Stimulated activated CD4-positive, alpha-beta T cell treated with anti-CD3 and anti-CD28 coated beads, Interleukin-4, amount 100 ng/mL, for 4 hours (primary cell): ENCODE results near the gene LRTM2.
"Not testable (repeated sequence)": the region's sequence is repeated elsewhere in the genome, so short reads cannot be mapped to it uniquely, and the experiment has no call there.

Source experiments
- DNase-seq, 2 experiments: peaks; one replicate each; pipeline ENCODE4 v3.0.0-alpha.2; 2020

The LRTM2 gene

GRCh38 chr12:1812650-1813302 lies 7.6 kb upstream of the LRTM2 start:
- DNase-seq = no peak

GRCh38 chr12:1814266-1814665 lies 6.1 kb upstream of the LRTM2 start:
- DNase-seq = no peak

DNA sequence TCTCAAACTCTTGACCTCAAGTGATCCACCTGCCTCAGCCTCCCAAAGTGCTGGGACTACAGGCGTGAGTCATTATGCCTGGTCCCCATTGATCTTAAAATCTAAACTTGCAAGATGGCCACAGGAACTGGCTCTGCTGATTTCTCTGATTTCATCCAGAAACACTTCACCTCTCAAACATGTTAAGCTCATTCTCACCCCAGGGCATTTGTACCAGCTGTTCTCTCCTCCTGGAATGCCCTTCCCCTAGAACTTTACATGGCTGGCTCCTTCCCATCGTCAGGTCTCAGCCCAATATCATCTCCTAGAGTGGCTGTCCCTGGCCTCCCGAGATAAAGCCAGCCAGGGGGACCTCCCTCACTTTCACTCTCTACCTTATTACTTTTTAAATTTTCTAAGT lies 5.3 kb upstream of the LRTM2 start:
- no peak for DNase-seq

- no peak for DNase-seq
Observed at GRCh38 chr12:1815814-1816729, 4.3 kb upstream of the LRTM2 start.

DNA sequence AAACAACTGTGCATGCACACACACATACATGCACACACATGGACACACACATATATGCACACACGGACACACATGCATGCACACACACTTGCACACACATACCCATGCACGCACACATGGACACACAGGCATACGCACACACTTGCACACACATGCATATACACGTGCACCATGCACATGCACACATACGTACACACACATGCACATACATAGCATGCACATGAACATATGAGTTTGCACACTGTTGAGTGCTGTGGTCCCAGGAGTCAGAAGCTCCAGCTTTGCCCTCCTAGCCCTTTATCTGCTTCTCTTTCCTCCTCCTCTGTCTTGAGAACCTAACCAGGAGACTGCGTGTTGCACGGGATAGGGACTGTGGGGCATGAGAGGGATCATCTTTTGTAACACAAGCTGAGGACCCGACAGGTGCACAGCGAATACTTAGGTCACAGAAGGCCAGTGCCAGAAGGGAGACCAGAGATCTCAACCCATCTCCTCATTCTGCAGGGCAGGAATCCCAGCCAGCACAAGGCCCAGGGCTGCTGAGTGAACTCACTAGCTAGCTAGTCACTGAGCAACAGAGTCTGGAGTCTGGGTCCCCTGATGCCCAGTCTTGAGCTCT lies 3.5 kb upstream of the LRTM2 start:
- no peak for DNase-seq

- not testable (repeated sequence) for DNase-seq
Observed at GRCh38 chr12:1817928-1818327, 2.4 kb upstream of the LRTM2 start.

DNA sequence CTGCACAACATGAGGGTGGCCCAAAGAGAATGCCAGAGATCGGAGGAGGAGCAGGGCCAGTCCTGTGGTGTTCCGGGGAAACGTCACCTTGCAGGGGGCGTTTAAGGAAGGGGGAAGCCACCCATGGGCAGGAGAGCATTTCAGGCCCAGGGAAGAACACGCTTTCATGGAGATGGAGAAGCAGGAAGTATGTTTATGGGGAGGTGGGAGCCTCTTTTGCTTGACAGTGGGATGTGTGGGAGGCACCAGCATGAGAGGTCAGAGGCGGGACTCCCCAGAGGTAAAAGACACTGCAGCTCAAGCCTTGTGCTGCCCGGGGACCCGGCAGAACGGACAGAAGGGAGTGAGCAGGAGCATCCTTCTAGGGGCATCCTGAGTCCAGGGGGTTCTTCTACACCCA lies 1.3 kb upstream of the LRTM2 start:
- DNase-seq = no peak

GRCh38 chr12:1819571-1819970 lies 794 bp upstream of the LRTM2 start:
- DNase-seq = no peak

DNA sequence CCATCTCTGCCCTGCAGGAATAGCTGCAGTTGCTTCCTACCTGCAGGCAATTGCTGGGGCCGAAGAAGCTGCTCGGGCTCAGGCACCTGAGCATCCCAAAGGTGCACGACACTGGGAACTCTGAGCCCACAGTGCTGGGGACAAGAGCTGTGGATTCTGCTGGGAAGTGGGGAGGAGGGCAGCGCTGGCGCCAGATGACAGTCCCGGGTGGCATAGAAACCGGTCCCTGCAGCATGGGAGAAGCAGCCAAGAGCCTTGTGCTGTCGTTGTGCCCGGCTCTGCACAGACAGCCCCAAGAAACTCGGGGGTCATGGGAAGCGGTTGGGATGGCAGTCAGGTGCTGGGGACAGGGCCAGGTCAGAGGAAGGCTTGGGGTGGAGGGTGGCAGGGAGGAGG lies 529 bp downstream of the LRTM2 start:
- DNase-seq = no peak

GRCh38 chr12:1821805-1822204 lies 1.4 kb downstream of the LRTM2 start:
- DNase-seq = no peak

GRCh38 chr12:1822699-1823098 lies 2.3 kb downstream of the LRTM2 start:
- no peak for DNase-seq

DNA sequence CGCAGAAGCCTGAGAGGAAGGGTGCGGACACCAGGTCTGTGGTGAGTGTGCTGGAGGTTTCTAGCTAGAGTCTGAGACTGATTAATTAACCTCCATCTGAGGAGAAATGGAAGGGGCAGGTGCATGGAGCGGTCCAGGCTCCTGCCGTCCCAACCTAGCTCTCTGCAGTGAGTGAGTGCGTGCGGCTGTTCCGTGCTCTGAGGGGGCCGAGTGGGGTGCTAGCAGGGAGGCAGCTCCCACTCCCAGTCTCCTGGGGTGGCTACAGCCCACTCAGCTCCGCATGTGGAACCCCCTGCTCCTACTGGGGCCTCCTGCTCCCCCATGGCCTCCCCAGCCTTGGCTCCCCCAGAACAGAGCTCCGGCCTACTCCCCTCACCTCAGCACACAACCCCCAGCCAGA lies 2.9 kb downstream of the LRTM2 start:
- DNase-seq = no peak

DNA sequence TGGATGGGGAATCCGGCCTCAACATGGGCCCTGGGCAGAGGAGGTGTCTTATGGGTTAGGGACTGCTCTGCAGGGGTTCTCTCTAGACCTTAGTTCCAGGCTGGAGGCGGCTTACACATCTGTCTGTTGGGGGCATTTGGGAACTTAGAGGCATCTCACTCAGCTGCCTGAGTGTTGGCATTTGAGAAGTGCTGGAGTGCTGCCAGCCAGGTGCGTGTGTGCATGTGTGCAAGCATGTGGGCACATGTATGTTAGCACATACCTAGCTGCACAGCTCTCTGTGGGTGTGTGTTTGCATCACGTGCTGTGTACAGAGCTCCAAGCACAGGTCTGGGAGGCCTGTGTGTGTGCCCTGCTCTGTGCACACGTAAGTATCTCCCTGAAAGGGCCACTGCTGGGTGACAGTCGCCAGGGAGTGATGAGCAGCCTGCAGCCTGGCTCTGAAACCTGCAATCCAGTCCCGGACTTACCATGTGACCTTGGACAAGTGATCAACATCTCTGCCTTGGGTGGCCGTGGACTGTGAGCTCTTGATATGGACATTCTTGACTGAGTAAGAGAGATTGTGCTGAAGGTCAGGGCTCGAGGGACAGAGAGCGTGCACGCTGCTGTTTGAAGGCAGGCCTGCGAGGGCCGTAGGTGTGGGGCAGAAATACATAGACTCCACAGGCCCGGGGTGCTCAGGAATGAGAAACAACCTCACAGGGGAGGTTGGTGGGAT lies 5.2 kb downstream of the LRTM2 start:
- no peak for DNase-seq

DNA sequence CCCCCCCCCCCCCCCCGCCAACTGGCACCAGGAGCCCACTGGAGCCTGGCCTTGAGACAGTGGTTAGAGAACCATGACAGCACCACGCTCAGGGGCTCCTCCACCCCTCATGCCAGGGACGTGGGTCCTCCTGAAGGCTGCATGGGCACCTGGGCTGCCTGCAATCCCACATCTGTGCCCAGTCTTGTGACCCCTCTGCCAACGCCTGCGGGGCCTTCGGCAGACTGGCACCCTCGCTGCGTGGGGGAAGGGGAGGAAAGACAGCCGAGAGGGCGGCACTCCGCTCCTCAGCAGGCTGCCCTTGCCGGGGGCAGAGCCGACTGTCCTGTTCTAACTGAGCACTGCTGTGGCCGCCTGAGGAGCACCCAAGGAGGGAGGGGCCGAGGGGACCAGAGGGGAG lies 6.0 kb downstream of the LRTM2 start:
- DNase-seq = no peak

DNA sequence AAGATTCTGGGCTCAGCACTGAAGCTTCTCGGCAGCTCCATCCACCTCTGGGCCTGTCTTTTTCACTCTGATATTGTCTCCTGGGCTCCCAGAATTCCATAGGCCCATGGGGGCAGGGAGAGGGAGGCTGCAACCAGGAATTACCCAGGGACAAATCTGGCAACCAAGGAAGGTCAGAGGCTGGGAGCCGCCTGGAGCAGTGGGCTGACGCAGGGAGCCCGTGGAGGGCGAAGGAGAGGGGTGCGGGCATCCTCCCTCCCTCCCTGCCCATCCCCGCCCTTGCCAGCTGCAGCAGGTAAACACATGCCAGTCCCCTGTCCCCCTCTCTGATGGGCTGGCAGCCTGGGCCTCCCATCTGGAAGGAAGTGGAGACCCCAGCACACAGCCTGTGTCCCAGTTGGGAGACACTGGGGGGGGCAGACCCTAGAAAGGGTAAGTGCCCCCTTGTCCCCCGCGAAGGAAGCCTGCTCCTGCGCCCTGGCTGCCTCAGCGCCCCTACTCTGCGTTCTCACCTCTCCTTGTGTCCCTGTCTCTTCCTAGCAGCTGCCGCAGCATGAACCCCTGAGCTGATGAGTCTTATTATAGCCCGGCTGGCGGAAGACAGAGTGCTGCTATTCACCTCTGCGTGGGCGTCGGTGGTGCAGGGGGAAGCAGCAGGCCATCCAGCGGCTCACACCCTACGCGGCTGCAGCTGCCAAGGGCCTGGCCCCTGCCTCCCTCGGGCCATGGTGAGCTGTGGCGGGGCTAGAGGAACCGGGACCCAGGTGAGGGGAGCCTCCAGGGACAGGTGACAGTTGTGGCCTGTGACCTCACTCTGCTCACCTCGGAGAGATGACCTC lies 6.7 kb downstream of the LRTM2 start:
- DNase-seq = no peak

DNA sequence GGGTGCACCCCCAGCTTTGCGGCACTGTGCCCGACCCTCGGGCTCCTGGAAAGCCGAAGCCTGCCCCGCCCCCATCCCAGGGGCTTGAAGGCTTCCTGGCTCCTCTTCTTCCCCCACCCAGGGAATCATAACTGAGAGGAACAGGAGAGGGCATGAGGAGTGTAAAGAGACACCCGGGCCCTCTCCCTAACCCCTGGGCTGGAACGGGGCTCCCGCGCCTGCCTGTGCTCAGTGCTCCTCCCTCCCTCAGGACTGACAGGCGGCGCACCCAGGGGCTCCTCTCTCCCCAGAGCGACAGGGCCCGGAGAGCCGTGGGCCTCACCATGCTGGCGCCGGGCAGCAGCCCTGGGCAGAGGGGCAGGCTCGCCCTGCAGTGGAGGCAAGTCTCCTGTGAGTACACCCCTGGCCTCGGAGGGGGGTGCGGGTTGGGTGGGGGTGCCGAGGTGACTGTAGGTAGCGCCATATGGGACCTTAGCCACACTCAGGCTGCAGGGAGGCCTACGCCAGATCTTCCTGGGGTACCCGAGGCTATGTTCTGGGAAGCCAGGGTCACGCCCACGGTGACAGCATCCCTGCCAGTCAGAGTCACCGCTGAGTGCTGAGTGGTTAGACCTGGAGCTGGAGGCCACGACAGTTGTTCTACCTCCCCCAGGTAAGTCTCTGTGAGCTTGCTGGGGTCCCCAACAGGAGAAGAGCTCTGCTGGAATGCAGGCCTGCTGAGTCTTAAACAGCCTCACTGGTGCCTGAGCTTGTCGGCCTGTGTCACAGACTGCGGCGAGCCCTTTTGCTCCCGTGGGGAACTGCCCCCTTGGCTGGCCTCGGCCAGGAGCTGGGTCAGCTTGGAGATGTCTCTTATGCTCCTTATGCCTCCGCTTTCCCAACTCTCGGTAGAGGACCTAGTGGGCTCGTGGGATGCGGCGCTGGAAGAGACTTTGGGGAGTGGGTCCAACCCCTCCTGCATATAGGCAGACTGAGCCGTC lies 7.8 kb downstream of the LRTM2 start:
- DNase-seq = no peak

DNA sequence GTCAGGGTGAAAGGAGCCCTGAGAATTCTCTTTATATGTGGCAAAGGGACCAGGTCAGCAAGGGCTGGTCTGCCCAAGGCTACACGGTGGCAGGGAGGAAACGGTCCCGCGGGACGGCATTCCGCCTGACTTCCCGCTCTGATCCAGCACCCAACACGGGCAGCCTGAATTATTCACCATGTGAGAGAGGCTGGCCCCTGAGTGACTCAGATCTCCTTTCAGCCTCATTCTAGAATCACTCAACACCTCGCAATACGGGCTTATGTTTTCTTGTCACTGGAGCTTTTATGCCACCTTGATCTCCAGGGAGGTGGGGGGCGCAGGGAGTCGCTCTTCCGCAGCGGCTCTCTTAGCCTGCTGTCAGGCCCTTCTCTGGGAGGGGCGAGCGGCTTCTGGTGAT lies 8.5 kb downstream of the LRTM2 start:
- DNase-seq = no peak

GRCh38 chr12:1829306-1829900 lies 9.0 kb downstream of the LRTM2 start:
- no peak for DNase-seq

DNA sequence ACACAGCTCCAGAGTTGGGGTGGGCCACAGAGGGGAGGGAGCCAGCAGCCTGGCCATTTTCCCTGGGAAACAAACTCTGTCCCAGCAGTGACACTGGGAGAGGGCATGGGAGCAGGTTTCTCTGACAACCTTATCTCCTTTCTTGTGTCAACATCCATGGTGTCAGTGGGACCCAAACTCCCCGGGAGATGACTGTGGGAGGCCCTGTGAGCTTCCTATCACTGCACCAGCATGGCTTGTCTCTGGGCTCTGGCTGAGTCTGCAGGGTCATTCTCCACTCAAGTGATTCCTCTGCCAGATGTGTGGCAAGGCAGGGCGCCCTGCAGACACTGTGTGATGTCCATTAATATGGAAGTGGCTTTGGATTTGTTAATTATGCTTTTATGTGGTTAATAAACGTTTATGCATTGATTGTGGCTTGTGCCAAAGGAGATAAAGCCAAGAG lies 10.1 kb downstream of the LRTM2 start:
- no peak for DNase-seq
